Epithelial cell of proximal tubule (primary cell): ENCODE measurements around the gene C19orf47. TPM values are rescaled to one million over a fixed set of nuclear protein-coding genes. Genes with fewer than 3 reads are reported as not detected.

ENCODE experiments used
- DNase-seq: peaks from one replicate; pipeline ENCODE4 v3.0.0-alpha.2; 2011; ENCODE audit warnings: low read depth
- H3K4me3 ChIP-seq: 2 replicates; pipeline ENCODE4 v1.5.1; 2011; ENCODE audit warnings: low read depth, mild to moderate bottlenecking, low read length
- CTCF ChIP-seq: conservative IDR thresholded peaks from 2 replicates; pipeline ENCODE4 v1.5.1; 2012; ENCODE audit warnings: low read depth, mild to moderate bottlenecking, low read length
- total RNA-seq: library from RNA; depleted of rRNA; stranded (reverse); fragments of >200 nt; gene quantifications from 2 replicates; pipeline ENCODE4 v1.2.3, GENCODE V29; 2015

The C19orf47 gene
- total RNA-seq, 1 donor from 2014 or later: 13.5 TPM

- no peak for DNase-seq
- no peak for TF ChIP-seq CTCF
- no peak overlapping the region for H3K4me3 ChIP-seq
Observed at GRCh38 chr19:40383668-40384248, 35.6 kb upstream of the C19orf47 start.

GRCh38 chr19:40381321-40381720 is 33.1 kb upstream of the C19orf47 start:
- no peak for DNase-seq
- H3K4me3 ChIP-seq: no peak overlapping the region
- TF ChIP-seq CTCF: no peak

GRCh38 chr19:40380199-40381037 is 32.2 kb upstream of the C19orf47 start:
- H3K4me3 ChIP-seq: no peak overlapping the region
- no peak for DNase-seq
- TF ChIP-seq CTCF: no peak

- TF ChIP-seq CTCF: no peak
- no peak overlapping the region for H3K4me3 ChIP-seq
- no peak for DNase-seq
Observed at GRCh38 chr19:40379446-40380198, 31.4 kb upstream of the C19orf47 start.

- no peak overlapping the region for H3K4me3 ChIP-seq
- no peak for TF ChIP-seq CTCF
- no peak for DNase-seq
Observed at GRCh38 chr19:40378509-40378908, 30.3 kb upstream of the C19orf47 start.

- TF ChIP-seq CTCF: no peak
- no peak overlapping the region for H3K4me3 ChIP-seq
- no peak for DNase-seq
Observed at GRCh38 chr19:40377876-40378385, 29.7 kb upstream of the C19orf47 start.
